Raji (cell line): Measurements from ENCODE around the gene IL1RAPL2.

Experiments used
- POLR2A ChIP-seq: IDR thresholded peaks from 2 replicates; pipeline ENCODE4 v1.6.1; 2011; ENCODE audit warnings: low read depth, low read length, control low read depth; ENCODE audit not compliant: insufficient read depth

Gene IL1RAPL2

DNA sequence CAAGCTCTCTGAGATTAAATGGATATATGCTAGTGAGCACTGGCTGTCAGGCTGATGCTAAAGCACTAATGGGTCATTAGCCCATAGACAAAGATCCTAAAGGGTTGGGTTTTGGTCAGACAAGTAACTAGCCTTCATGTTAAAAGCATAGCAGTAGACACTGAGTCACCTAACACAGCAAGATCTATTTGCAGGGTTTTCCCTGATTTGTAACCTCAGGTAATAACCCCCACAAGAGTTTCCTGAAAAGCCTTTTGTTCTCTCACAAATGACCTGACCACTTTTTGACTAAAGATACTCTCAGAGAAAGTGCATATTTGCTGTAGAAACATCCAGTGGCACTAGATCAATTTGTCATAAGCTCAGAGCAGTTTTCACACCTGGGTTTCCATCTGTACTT, 905.6 kb downstream of the IL1RAPL2 start:
- TF ChIP-seq POLR2A = no peak

DNA sequence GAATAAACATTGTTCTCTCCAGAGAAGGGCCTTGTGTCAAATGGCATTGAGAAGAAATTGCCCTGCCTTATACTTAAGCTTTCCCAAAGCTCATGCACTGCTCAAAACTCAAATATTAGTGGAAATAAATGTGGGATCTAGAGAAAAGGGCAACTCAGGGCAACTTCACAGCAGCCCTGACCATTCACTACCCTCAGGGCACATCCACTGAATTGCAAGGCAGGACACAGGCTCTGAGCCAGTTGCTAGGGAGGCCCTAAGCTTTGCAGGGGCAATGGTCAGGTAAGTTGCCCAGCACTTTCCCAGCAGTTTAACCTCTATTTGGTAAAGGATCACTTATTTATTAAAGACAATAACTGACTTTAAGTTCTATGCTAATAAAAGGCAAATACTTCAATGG, 909.8 kb downstream of the IL1RAPL2 start:
- TF ChIP-seq POLR2A = no peak

DNA sequence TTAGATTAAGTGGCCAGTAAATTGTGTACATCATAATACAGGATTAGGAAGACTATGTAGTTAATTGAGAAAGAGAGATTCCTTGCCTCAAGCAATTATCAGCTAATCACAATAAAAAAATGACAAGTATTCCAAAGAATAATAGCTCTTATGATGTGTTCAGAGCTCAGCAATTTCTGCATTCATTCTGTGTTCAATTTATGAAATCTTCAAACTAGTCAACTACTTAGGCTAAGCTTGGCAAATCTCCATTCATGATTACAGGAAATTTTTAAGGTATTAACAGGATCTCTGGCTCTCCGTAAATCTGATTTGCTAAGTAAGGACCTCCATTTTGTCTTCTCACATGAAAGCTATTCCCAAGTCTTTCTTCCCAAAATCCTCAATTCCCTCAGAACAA, 911.4 kb downstream of the IL1RAPL2 start:
- no peak for TF ChIP-seq POLR2A

DNA sequence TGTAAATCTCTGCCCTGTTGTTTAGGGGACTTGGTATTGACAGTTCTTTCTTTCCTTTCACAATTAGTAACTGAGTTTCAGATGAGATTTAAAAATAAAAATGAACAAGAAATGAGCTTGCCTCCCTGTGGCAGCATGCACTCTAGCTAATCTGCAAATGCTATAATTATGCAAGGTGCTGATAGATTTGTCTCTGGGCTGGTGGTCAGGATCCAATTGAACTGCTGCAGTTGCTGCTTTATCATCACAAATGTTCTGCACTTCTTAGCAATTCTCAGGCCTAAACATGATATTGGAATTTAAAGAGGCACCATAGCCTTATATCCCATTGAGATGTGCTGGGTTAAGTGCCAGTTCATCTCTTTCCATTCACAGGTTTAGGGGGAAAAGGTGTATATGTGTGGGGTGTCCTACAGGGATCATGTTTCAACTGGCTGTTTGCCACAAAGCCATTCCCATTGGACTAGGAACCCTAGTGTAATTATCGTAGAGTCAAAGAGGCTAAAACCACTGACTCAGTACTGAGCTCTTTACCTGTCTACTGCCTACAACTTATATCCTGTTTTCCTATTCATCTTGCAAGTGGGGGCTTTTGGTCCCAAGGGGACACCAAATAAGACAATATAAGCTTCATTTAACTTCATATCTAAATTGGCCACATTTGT, 914.8 kb downstream of the IL1RAPL2 start:
- no peak for TF ChIP-seq POLR2A

DNA sequence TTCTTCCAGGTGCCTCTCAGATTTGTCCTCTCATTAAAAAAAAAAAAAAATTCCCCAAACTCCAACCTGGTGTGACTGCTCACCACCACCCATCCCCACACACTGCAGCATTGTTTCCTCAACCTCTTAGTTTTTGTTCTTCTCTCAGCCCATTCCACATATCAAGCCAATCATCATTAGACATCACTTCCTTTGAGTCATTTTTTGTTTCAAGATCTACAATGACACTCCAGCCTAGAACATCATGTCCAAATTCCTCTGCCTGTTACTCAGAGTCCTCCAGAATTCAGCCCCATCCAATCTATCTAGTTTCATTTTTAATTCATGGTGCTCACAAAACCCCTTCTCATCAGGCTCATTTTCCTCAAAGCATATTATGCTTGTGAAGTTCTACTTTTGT, 917.0 kb downstream of the IL1RAPL2 start:
- no peak for TF ChIP-seq POLR2A

DNA sequence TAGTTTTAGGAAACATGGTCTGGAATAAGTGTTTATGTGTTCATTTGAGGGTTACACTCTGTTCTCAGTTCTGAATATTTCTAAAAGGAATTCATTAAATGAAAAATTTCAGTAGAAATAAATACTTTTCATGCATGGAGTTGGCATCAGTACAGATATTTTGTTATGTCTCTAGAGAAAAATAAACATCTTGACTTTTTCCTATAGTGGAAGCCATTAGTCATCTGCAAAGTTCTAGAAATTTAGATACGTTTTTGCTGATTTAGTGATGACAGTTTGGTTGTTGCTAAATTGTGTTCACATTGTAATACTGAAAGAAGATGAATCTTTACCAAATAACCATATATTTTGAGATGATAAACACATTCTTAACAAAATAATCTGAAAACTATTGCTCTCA, 922.7 kb downstream of the IL1RAPL2 start:
- no peak for TF ChIP-seq POLR2A

DNA sequence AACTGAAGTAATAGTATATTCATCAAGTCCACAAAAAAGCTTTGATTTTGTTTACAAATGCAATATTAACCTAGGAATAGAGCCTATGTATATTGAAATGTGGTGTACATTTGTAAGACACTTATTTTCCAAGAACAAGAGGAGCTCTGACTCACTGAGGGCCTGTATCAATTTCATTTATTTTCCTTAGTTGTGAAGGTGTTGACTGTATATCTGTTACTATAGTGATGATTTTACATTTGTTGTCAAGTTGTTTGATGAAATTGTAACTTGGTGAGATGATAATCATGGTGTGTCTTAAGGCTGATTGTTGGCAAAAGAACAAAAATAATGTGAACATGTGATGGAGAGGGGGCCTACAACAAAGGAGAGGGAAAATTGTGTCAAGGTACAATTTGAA, 929.4 kb downstream of the IL1RAPL2 start:
- no peak for TF ChIP-seq POLR2A

DNA sequence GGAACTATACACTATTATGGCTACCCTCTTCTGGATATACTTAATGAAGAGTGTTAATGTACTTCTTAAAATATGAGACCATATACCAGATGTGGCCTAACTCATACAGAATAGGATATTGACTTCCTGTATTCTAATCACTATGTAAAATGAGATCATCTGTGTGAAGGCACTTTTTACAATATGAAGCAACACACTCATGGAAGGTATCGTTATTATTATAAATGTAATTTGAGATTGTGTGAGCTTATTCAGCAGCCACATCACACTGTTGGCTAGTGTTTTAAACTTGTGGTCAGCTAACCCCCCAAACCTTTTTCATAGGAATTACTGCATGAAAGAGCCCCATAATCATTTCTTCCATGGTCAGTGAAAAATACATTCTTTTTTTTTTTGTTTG, 936.3 kb downstream of the IL1RAPL2 start:
- TF ChIP-seq POLR2A = no peak

DNA sequence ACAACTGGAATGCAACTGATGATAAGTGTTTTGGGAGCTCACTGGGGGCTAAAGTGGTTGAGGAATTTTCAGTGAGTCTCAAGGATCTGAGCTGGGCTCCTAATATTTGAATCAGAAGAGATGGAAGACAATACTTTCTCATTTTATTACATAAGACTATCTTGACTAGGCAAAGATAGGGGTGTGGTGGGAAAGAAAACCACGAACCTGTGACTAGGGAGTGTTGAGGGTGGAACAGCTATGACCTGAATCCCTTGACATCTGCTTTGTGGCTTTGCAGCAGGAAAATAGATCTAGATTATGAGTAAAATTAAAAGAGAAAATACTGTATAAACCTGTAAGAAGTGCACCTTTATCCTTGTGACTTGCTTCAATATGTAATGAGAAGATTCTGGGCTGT, 949.6 kb downstream of the IL1RAPL2 start:
- TF ChIP-seq POLR2A = no peak

DNA sequence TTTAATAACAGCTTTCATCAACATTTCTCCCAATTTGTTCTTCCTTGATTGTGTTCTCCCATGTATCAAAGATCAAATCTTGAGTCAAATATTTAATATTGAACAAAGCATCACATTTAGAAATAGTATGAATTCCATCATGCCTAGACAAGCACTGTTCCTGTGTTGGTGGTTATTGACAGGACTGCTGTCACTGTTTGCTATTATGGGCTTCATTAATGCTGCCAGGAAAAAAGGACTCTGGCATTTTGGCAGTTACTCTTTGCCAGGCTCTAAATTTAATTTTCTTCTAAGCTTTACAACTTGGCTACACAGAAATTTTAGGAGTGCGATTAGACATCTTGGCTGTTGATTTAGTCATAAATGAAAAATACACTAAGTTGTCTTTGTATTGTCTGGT, 960.4 kb downstream of the IL1RAPL2 start:
- TF ChIP-seq POLR2A = no peak

DNA sequence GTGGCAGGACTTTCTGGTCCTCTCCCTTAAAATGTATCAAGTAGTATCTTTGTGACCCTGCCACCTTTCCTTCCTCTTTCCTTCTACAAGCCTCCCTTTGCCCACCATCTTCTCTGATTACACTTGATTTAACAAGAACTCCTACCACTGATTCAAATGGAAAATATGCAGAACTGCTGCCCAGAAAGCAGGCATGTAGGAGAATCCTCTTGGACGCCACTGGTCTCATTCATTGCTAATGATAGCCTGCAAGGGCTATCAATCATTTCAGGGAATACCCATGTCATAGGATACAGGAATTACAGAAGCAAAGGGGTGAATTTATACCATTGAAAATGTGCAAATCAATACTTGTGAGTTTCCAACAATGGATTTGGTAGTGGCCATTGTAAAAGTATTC, 961.8 kb downstream of the IL1RAPL2 start:
- TF ChIP-seq POLR2A = no peak

DNA sequence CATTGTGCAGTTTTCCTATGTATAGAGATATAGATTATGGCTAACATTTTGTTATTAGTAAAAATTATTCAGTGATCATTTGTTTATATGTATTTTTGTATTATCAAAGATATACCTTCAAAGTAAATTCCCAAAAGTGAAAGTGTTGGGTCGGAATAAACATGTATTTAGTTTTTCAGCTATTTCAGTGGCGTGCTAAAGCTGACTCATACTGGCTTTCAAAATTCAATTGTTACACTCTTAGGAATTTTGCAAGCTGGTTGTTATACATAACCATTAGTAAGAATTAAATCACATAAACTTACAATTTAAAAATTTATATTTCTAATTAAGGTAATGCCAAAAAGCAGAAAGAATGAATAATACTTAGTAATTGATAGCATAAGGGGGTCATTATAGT, 968.0 kb downstream of the IL1RAPL2 start:
- TF ChIP-seq POLR2A = no peak

DNA sequence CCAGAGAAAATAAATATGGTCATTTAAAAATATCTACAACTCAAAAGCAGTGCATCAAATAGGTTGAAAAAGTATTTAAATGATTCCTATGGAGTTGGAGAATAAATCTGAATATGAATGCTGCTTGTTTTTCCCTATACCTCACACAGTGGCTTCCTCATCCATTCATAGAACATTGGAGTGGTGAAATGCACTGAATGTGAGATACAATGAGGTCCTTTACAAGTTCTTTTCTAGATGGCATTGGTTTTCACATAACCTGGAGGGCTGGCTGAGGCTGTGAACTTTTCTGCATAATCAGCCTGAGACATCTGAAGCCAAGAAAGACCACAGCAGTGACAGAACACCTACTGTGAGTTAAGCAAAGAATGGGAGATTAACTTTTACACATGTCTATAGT, 977.3 kb downstream of the IL1RAPL2 start:
- TF ChIP-seq POLR2A = no peak

DNA sequence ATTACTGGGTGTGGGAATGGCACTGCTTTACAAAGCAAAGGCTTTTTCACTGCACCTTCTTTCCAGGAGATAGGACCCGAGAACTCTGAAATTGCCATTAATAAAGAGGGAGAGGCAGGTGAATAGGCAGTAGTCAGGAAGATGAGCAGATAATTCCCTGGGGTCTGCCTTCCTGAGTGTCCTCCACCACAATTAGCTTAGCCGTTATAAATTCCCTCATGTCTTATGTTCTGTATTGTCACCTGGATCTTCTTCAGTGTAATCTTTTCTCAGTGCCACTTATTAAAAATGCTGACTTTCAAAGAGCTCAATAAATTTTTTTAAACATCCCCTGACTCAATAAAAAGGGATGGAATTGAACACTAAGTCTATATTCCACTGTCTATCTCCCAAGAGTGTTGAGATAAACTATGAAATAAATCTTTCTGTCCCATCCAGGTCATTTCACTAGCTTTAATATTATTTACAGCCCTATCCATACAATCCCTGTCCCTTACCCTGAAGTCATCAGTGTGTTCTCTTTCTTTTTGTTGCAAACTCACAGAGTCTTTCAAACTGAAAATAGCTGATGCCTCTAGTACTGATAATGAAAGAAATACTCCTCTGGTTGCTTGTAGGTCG, 984.2 kb downstream of the IL1RAPL2 start:
- TF ChIP-seq POLR2A = no peak

DNA sequence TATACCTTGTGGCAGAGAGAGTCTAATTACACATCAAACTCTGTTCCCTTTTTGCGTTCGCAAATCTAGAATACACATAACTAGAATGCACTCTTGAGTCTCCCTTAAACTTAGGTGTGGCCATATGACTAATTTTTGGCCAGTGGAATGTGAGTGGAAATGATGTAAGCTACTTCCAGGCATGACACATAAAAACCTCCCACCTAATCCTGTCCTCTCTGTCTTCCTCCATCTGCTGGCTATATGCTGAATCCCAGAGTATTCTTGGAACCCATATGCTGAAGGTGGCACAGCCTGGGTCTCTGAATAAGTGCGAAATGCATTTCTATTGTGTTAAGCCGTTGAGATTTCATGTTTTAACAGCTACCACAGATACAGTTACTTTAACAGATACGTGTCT, 986.4 kb downstream of the IL1RAPL2 start:
- TF ChIP-seq POLR2A = no peak

DNA sequence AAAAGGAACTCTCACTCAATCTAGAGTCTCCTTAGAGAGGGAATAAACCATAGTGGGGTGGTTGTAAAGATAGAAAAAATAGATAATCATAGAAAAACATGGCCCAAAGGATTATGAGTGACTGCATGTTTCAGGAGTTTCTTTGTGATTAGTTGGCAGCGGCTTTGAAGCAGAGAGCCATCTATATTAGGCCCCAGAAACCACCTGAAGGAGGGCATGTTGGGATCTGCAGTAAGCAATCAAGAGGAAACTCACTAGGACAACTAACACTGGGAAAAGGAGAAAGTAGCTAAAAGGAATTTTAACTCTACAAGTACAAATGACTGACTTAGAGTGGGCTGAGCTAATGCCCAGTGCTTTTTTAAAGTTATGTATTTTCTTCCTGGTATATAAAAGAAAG, 987.1 kb downstream of the IL1RAPL2 start:
- no peak for TF ChIP-seq POLR2A

DNA sequence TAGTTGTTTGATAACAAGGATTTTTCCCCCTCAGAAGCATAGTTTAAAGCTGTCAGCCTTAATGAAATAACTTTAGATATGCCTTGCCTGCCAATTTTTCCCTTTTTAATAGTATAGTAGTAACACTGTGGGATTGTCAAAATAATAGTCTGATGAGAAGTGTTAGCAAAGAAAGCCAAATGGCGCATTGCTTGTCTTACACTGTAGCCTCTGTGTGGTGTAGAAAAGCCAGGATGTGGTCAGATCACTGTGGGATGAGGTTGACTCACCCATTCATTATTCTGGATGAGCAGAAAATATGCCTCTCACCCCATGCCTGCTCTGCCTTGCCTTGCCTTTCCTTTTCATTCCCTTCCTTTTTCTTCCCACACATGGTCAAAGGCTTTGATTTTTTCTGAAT, 998.5 kb downstream of the IL1RAPL2 start:
- no peak for TF ChIP-seq POLR2A
